HG02759 (cell line): ENCODE results near the gene GDI1.
"Not testable (repeated sequence)": the region's sequence is repeated elsewhere in the genome, so short reads cannot be mapped to it uniquely, and the experiment has no call there.

Experiments
- ATAC-seq: cut with Tn5 transposase; IDR thresholded peaks from one replicate; pipeline ENCODE4 v1.9.1; 2021; ENCODE audit warnings: mild to moderate bottlenecking, moderate library complexity; ENCODE audit not compliant: unreplicated experiment

The GDI1 gene

DNA sequence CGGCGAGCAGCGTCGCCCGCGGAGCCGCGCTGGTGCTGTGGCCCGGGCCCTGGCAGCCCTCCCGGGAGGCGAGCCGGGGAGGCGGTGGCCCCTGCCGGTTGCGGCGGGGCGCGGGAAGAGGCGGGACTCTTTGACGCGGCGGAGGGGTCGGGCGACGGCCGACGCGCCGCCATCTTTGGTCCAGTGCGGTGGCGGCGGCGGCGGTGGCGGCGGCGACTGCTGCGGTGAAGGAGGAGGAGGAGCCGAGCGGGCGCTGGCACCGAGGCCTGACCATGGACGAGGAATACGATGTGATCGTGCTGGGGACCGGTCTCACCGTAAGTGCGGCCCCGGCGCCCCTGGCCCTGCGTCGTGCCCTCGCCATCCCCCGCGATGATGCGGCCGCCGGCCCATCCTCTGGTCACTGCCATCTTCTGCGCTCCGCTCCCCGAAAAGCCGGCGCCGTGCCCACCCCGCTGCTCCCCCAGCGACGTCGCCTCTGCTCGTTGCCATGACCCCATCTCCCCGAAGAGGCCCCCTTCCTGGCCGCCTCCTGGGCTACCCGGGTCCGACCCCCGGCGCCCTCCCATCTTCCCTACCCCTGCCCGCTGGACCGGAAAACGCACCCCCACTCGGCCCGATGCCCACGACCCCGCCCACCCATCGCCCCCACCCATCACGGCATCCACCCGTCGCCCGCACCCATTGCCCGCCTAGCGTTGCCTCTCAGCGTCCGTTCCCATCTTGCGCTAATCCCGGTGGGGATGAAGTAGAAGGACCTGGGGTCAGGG is at the start of gene GDI1:
Gene GDI1 (plus strand): TSS at position 172 of the 770 bp plus-strand sequence. CDS start 101 bp downstream, at position 273.
- ATAC-seq: peak; percentile 64

DNA sequence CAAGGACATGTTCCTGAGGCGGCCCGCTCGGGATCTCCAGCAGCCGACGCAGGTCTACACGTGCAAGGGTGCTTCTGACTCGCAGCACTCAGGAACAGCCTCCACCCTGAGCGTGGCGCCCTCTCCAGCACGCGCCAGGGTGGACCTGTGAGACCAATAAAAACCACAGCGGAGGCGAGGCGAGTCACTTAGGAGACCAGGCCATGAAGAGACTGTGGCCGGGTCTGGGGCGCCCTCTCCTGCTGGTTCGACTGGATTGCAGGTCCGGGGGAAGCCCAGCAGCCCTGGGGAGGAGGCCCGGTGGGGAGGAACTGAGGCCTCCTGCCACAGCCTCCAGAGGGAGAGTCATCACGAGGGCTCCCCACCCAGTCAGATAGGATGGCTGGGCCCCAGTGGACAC is 48.9 kb upstream of the GDI1 start:
- ATAC-seq: peak; percentile 34

DNA sequence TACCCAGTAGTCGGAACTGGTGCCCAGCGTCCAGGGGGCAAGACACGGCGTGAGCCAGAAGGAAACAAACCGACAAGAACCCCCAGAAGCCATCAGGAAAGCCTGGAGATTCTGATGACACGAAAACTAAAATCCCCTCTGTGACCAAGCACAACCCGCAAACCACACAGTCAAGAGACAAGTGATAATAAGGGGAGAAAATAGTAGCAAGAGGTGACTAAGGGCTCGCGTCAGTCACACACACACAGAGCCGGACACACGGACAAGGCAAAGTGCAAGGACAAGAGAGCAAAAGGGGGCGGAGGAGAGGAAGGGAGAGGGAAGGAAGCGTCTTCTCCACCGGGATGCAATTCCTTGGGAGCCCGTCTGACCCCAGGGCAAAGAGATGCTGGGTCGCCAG is 48.3 kb upstream of the GDI1 start:
- peak; percentile 14 for ATAC-seq

DNA sequence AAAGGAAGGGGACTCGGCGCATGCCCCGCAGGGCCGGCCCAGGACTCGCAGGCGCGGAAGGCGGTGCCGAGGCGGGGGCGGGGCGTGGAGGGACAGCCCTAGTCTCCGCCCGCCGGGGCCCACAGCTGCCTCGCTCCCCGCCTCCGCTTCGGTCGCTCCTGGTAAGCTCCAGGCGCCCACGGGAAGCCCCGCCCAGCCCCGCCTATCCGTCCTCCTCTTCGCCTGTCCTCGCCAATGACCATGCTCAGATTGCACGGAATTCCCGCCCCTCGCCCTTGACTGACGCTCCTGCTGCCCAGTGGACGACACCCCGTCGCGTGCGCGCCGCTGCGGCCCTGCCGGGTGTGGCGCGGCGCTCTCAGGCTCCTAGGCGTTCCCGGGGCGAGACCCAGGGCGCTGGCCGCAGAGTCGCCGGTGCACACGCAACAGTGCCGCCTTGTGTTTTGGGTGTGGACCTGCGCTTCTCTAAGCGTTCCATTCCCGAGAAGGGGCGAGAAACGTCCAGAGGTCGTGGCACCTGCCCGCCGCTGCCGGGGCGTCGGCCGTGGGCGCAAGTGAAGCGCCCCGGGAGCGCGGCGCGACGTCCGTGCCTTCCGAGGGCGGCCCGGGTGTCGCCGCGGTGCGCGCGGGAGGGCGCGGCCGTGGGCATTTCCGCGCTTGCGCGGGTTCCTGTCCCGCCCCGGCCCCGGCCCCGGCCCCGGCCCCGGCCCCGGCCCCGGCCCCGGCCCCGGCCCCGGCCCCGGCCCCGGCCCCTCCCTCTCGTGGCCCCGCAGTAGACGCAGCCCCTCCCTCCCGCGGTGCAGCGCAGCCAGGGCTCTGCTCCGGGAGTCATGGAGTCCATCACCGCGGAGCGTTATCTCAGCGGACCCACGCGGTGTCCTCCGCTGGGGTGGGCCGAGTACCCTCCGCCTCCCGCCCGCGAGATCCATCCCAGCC is 46.9 kb upstream of the GDI1 start:
- ATAC-seq: peak; percentile 73

DNA sequence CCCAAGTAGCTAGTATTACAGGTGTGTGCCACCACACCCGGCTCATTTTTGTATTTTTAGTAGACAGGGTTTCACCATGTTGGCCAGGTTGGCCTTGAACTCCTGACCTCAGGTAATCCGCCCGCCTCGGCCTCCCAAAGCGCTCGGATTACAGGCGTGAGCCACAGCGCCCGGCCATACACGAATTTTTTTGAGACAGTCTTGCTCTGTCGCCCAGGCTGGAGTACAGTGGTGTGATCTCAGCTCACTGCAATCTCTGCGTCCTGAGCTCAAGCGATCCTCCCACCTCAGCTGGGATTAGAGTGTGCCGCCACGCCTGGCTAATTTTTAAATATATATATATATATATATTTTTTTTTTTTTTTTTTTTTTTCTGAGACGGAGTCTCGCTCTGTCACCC is 40.6 kb upstream of the GDI1 start:
- ATAC-seq: not testable (repeated sequence)

DNA sequence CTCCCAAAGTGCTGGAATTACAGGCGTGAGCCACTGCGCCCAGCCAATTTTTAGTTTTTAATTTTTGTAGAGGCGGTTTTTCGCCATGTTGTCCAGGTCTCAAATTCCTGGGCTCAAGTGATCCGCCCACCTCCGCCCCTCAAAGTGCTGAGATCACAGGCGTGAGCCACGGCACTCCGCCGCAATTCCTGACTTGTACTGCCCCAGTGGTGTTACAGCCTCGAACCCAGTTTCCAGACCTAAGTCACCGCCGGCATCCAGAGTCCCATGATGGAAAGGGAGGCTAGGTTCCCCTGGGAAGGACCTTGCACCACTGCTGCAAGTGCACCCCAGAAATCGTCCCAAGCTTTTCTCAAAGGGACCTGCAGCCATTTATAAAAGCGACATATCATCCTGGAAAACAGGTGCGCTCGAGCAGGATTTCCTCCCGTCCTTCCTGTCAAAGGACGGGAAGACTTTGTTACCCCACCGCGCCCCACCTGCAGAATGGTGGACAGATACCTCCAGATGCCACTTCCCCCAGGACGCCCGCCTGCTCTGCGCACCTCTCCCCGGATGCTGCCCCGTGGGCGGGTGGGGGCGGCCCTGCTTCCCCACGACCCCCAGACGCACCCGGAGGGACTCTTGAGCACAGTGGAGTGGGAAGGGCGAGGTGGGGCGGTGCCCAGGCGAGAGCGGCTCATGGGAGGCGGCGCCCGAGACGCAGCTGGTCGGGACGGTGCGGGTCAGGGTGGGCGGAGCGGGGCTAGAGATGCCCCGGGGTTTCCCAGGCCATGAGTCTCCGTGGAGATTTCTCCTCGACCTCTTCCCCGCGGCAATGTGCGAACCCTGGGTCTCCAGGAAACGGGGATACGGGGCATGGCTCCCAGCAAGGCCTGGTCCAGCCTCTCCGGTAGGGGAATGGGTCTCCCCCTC is 39.7 kb upstream of the GDI1 start:
- ATAC-seq: peak; percentile 49

DNA sequence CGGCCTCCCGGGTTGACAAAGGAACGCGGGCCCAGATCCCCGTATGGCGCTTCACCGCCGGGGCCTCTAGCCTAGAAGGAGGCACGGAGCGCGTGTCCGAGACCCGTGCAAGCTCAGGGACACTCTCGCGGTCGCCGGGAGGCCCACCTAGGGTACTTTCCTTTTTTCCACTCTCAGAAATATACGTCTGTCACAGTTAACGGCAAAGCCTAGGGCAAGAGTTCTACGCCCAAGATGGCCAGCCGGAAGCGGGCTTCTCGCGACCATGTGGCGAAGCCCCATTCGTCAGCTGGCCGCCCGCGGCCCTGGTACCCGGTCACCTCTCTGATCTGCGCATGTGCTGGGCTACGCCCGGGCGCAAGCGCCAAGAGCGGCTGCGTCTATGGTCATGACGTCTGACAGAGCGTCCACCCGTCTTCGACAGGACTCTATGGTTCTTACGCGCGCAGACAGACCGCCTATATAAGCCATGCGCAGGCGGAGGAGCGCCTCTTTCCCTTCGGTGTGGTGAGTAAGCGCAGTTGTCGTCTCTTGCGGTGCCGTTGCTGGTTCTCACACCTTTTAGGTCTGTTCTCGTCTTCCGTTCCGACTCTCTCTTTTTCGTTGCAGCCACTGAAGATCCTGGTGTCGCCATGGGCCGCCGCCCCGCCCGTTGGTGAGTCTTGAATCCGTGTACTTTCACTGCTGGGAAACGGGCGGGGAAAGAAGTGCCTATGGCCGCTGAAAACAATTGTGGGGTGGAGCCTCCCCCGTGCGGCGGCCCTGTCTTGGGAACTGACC is 38.9 kb upstream of the GDI1 start, which contains the start of gene RPL10:
Gene RPL10 (plus strand): TSS at position 490 of the 780 bp plus-strand sequence. CDS start 143 bp downstream, at position 633.
- peak; percentile 75 for ATAC-seq

DNA sequence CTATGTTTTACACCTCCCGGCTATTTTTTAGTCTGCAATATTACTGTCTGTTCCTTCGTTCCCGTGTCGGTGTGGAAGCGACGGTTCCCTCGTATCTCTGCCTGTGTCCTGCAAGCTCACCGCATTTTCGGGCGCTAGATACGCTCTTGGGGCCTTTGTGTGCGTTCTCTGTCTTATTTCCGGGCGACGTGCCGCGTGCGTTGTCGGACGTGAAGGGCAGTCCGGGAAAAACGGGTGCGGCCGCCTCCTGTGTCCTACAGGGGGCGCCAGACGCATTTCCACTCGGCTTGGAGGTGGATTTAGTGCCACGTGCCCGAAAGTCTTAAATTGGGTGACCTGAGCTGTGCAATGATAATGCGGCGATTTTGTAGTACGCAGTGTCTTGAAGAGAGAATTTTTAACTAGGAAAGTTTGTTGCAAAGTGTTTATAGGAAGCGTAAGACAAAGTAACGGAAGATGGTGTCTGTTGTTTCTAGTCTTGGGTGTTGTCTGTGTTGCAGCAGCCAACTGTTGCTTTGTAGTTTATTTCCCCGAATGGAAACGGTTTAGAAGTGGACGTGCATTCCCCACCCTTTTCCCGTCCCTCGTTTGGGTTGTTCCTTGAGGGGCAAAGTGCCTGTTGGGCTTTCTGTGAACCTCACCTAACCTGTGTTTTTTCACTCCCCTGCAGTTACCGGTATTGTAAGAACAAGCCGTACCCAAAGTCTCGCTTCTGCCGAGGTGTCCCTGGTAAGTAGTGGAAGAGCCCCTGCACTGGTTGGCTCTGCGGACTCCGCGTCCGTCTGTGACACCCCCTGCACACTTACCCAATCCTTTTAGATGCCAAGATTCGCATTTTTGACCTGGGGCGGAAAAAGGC is 38.1 kb upstream of the GDI1 start:
- peak; percentile 36 for ATAC-seq

DNA sequence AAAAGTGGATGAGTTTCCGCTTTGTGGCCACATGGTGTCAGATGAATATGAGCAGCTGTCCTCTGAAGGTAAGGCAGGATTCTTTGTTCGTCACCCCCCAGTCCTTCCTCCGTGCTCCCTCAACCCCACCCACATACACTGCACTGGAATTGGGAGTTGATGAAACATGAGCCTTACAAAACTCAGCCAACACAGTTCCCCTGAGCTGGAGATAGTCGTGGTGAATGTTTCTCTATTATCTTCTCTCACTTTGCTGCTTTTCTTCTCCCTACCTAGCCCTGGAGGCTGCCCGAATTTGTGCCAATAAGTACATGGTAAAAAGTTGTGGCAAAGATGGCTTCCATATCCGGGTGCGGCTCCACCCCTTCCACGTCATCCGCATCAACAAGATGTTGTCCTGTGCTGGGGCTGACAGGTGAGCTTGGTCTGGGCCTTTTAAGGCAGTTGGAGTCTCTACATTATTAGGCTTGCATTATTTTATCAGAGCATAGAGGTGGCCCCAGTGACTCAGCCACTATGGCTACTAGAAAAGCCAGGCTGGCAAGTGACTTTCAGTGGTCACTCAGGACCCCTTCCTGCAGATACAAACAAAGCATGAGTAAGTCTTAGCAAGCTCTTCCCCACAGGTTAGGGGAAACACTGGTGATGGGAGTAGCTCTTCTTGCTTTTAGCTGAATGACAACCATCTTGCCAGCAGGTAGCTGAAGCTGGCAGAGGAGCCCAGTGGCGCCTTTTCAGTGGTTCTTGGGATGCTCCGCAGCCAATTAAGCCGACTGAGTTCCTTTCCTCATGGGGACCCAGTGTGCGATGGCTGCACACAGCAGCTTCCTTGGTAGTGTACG is 37.2 kb upstream of the GDI1 start:
- ATAC-seq: no peak

DNA sequence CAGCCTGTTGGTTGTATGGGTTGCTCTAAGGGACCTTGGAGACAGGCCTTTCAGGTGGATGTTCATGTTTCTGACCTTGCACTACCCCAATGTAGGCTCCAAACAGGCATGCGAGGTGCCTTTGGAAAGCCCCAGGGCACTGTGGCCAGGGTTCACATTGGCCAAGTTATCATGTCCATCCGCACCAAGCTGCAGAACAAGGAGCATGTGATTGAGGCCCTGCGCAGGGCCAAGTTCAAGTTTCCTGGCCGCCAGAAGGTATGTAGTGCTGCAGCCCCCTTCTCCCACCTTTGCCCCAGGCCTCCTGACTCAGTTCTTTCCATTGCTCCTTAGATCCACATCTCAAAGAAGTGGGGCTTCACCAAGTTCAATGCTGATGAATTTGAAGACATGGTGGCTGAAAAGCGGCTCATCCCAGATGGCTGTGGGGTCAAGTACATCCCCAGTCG is 36.6 kb upstream of the GDI1 start:
- not testable (repeated sequence) for ATAC-seq

DNA sequence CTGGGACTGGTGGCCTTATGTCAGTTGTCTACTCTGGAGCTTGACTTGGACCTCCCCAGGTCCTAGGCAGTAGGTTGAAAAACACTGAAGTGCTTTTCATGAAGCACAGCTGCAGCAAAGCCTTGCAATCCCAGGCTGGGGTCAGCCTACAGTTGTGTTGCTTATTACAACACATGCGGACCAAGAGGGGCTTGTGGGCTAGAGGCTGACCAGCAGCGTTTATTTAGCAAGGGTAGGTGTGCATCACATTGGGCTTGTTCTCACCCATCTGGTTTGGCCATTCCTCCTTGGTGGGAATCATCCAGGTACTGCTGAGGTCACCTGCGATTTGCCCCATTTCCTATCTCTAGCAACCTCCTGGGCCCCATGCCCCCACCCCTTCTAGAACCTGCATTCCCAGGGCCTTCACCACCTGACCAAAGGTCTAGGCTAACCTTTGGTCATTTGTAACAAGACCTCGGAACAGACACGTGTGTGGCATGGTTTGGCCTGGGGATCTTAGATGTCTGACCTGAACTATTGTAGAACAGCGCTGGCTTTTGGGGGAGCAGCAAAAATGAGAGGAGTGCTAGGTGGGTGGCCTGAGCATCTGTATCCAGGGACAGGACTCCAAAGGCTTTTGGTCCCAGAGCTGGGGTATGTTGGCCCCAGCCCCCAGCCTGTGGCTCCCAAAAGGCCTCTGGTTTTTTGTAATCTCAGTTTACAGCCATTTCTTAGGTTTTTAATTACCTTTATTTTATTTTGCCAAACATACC is 35.7 kb upstream of the GDI1 start:
- ATAC-seq: no peak

DNA sequence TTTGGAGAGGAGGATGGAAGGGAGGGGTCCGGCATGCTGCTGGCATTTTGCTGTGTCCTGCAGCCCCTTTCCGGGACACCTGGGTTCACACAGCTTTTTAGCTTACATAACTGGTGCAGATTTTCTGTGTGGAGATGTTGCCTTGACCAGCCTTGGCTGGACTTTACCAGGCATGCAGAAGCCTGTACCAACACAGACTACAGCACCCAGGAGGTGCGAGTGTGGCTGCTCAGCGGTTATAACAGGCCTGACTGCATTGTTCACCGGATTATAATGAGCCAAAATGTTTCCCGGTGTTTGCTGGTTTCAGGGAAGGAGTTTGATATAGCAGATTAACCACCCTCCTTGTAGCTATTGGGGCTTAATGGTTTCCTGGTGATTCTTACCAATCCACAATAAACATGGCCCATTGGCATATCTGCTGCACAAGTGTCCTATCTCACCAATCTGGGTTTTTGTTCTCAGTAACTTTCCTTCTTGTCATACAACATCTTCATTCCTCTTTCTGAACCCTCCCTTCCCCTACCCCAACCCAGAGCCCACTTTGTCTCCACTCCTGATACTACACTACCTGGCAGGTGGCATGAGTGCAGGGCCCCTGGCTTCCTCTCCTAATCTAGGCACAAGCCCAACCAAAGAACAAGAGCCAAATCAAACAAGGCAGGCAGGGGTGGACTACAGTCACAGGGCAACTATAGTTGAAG is 34.9 kb upstream of the GDI1 start:
- no peak for ATAC-seq

DNA sequence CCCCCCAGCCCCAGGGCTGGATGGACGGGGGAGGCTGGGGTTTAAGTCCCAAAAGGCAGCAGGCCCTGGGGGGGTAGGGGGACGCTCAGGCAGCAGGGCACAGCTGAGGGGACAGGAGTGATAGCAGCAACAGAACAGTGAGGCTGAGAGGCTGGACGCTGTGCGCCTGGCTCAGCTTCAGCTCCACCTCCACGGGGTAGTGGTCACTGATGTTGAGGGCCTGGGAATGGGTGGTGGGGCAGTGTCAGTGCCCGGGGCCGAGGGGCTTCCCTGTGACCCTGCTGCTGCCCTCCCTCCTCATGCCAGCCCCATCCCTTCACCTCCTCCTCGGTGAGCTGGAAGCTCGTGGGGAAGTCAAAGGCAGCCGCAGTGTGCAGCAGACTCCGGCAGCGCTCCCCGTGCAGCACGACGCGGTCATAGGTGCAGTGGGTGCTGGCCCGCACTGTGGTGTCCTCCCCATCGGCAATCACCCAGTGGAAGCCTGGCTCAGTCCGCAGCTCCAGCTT is 34.3 kb upstream of the GDI1 start:
- no peak for ATAC-seq

DNA sequence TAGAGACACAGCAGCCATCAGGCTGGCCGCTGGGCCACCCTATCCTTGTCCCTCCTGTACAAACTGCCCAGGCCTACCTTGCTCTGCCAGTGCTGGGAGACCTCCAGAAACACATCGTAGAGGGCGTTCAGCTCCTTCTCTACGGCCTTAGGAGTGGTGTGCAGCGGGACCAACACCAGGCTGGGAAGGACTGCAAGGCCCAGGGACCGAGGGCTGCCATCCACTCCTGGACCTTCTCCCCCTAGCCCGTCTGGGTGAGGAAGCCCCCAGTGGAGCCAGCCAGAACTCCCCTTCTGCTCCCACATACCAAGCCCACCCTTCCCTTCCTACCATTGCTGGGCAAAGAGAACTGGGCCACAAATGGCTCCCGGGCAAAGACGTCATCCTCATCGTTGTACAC is 33.8 kb upstream of the GDI1 start:
- ATAC-seq: no peak

DNA sequence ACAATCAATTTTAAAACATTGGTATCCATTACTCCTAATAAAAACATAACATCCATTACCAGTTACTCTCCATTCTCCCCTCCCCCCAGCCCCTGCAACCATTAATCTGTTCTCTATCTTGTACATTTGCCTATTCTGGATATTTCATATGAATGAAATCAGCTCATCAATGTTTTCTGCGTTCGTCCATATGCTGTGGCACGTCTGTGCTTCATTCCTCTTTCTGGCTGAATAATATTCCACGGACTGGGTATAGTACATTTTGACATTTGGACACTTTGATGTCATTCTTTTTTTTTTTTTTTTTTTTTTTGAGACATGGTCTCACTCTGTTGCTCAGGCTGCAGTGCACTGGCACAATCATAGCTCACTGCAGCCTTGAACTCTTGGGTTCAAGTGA is 33.1 kb upstream of the GDI1 start:
- ATAC-seq: no peak

DNA sequence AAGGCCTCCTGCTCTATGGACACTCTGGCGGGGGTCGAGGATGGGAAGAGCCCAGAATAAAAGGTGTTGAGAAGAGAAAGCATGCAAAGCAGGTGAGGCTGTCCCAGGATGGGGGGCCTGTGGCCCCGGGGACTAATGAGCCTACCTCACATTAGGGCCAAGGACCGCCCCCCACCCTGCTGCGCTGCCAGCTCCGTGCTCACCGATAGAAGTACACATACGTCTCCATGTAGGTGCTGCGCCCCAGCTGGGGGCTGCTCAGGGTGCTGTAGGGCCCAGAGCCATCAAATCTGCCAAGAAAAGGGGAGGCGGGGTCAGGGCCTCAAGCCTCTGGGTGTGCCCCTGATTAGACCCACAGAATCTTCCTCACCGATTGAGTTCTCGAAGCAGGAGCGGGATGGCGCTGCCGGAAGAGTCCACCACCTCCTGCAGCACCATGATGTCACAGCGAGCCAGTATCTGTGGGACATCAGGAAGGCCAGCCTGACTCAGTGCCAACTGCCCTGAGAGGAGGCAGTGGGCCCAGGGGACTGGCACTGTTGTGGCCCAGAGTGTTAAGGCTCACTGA is 32.2 kb upstream of the GDI1 start:
- no peak for ATAC-seq
